GM18505 (cell line): ENCODE results near the gene SLC19A1.
"Not testable (repeated sequence)": the region's sequence is repeated elsewhere in the genome, so short reads cannot be mapped to it uniquely, and the experiment has no call there.

ENCODE experiments used
- ATAC-seq: cut with Tn5 transposase; IDR thresholded peaks from one replicate; pipeline ENCODE4 v1.9.1; 2021; ENCODE audit not compliant: unreplicated experiment
- POLR2A ChIP-seq: IDR thresholded peaks from 4 replicates; pipeline ENCODE4 v1.6.1; 2011; ENCODE audit warnings: borderline replicate concordance; ENCODE audit not compliant: insufficient read depth, insufficient read length; ENCODE audit errors: extremely low read depth

SLC19A1 gene

DNA sequence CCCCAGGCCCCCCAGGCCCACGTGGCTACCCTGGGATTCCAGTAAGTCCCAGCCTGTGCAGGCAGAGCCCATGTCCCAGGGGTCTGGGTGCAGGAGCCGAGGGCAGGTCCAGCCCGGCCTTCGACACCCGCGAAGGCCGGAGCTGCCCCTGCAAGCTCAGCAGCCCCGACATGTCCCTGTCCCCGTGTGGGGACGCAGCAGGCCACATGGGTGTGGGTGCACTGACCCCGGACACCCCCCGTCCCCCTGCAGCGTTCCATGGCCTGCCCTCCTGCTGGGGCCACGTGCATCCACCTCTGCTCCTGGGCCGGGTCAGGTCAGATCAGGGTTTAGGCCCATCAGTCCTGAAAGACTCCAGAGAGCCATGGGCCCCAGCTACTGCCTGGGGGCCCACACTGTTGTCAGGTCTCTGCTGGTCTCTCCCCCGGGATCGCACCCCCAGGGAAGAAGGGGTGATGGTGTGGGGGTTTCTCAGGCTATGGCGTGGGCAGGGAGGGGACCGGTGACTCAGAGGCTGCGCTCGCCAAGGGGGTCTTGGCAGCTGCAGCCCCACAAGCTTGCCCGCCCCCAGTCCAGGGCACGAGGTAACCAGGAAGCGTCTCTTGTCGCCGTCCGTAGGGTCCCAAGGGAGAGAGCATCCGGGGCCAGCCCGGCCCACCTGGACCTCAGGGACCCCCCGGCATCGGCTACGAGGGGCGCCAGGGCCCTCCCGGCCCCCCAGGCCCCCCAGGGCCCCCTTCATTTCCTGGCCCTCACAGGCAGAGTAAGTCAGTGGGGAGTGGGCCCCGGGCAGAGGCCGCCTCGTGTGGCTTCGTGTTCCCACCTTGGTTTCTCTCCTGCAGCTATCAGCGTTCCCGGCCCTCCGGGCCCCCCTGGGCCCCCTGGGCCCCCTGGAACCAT lies 37.5 kb downstream of the SLC19A1 start:
- no peak for TF ChIP-seq POLR2A
- no peak for ATAC-seq

DNA sequence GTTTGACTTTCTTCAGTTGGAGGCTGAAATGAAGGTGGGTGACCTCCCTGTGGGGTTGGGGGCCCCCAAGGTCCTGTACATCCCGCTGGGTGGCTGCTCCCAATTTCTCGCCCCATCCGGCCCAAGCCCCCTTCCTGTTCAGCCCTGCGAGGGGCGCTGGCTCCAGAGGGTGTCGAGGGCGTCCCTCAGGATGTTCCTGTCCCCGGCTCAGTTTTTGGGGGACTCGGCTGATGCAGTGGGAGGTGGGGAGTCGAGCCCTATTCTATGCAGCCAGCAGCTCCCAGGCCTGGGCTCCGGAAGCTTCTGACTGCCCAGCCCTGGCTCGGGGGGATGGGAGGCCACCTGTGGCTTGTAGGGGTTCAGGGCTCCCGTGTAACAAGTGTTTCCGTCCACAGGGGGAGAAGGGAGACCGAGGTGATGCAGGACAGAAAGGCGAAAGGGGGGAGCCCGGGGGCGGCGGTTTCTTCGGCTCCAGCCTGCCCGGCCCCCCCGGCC lies 38.2 kb downstream of the SLC19A1 start:
- ATAC-seq = no peak
- no peak for TF ChIP-seq POLR2A

DNA sequence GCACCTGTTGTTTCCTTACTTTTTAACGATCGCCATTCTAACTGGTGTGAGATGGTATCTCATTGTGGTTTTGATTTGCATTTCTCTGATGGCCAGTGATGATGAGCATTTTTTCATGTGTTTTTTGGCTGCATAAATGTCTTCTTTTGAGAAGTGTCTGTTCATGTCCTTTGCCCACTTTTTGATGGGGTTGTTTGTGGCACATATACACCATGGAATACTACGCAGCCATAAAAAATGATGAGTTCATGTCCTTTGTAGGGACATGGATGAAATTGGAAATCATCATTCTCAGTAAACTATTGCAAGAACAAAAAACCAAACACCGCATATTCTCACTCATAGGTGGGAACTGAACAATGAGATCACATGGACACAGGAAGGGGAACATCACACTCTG lies 39.0 kb downstream of the SLC19A1 start:
- not testable (repeated sequence) for ATAC-seq

DNA sequence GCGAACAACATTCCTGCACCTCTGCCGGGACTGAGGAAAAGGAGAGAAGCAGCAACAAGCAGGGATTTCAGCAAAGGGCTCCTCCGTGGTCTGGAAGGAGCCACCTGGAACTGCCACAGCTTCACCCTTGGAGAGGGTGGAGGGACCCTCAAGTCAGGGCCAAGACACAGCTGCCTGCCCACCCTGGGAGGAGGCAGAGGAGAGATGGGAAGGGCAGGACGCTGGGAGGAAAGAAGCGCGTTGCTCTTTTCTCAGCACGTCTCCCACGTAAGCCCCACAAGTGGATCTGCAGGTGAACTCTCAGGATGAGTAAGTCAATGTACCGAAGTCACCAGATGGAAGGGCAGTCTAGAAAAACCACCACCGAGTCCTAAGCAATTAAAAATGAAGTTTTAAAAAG lies 39.6 kb downstream of the SLC19A1 start:
- TF ChIP-seq POLR2A = no peak
- ATAC-seq = no peak

DNA sequence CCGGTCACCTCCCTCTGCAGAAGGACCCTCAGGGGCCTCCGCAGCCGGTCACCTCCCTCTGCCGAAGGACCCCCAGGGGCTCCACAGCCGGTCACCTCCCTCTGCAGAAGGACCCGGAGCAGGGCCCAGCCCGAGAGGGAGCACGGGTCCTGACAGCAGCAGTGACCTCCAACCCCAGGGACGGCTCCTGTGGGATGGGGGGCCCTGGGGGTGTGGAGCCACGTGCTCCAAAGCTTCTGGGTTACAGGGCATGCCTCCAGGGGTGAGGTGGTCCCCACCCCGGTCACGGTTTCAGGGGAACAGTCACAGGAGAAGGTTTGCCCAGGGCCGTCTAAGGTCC lies 40.3 kb downstream of the SLC19A1 start:
- no peak for TF ChIP-seq POLR2A
- no peak for ATAC-seq

DNA sequence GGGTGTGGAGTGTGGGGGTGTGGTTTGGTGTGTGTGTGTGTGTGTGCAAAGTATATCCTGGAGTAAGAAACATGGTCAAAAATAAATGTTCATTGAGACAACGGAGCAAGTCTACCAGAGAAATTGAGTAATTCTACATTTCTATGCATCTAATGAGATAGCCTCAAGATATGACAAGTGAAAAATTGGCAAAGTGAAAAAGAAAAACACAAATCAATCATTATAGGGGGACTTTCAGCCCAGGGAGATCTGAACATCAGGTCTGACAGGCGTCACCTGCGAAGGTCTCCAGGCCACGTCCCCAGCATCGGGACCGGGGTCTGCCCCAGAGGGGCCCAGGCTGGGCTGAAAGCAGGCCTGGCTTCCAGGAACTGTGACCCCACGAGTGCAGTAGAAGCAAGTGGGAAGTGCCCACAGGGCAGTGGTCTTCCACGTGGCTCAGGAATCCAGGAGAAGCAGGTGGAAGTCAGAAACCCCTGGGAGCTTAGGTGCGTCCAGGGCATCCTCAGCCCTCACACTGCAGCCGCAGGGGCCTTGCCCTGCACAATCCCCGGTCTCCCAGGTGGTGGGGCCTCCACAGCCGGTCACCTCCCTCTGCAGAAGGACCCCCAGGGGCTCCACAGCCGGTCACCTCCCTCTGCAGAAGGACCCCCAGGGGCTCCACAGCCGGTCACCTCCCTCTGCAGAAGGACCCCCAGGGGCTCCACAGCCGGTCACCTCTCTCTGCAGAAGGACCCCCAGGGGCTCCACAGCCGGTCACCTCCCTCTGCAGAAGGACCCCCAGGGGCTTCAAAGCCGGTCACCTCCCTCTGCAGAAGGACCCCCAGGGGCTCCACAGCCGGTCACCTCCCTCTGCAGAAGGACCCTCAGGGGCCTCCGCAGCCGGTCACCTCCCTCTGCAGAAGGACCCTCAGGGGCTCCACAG lies 40.9 kb downstream of the SLC19A1 start:
- ATAC-seq = not testable (repeated sequence)

DNA sequence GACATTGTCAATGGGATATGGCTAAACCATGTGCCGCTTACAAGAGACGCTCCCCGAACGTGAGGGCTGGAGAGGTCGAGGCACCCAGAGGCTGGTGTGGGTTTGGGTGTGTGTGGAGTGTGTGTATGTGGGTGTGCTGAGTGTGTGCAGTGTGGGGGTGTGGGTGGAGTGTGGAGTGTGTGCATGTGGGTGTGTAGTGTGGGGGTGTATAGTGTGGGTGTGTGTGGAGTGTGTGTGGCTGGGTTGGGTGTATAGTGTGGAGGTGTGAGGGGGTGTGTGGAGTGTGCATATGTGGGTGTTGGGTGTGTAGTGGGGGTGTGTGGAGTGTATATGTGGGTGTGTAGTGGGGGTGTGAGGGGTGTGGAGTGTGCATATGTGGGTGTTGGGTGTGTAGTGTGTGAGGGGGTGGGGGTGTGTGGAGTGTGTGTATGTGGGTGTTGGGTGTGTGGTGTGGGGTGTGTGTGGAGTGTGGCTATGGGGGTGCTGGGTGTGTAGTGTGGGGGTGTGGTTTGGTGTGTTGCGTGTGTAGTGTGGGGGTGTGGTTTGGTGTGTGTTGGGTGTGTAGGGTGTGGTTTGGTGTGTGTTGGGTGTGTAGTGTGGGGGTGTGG lies 42.2 kb downstream of the SLC19A1 start:
- no peak for ATAC-seq
- TF ChIP-seq POLR2A = no peak

DNA sequence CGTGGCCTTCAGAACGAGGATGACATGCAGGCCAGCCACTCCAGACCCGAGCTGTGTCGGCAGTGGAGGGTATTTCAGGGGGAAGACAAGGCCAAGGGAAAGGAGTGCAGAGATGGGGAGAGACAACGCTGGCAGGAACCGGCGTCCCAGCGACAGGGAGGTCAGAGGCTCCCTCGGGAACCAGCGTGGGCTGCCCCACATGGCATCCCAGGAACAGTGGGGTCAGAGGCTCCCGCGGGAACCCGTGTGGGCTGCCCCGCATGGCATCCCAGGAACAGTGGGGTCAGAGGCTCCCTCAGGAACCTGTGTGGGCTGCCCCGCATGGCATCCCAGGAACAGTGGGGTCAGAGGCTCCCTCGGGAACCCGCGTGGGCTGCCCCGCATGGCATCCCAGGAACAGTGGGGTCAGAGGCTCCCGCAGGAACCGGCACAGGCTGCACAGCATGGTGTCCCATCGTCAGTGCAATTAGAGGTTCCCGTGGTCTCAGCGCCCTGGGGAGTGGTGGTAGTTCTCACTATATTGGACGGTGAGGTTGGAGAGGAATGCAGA lies 43.0 kb downstream of the SLC19A1 start:
- no peak for ATAC-seq
- TF ChIP-seq POLR2A = no peak

DNA sequence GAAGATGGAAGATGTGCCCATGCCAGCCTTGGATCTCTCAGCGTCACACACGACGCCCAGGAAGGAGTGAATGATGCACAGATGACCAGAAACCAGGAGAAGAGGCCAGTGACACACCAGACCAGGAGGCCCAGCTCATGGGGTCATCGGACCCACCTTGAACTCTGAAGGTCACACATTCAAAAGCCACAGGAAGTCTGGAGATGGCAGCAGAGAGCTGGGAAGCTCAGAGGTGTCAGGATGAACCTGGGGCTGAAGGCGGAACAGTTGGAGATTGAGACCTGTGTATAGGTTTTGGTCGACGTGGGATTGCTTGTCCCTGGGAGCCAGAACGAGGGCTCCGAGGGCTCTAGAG lies 43.6 kb downstream of the SLC19A1 start:
- ATAC-seq = no peak
- no peak for TF ChIP-seq POLR2A

DNA sequence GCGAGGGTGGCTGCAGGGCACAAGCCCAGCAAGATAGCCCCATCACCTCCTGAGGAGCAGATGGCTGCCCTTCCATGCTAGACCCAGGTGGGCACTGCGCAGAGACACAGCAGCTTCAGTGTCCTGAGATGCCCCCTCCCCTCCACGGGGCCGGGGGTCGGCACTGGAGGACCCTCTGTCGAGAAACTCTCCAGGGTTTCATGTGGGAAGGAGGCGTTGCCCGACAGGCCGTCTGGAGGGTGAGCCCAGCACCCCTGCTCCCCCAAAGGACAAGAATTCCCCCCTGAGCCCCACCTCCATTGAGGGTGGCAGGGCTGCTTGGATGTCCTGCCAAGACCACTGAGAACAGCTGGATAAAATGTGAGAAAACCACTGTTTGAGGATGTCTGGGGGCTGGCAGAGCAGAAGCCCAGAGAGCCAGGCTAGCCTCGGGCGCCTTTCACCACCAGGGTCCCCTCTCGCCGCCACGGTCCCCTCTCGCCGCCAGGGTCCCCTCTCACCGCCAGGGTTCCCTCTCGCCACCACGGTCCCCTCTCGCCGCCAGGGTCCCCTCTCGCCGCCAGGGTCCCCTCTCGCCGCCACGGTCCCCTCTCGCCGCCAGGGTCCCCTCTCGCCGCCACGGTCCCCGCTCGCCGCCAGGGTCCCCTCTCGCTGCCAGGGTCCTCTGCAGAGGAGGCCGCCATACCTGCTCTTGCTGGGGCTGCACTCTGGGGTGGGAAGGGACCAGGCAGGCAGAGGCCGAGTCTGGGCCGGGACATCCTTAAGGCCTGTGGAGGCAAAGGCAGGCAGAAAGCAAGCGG lies 44.2 kb downstream of the SLC19A1 start:
- TF ChIP-seq POLR2A = no peak
- no peak for ATAC-seq

DNA sequence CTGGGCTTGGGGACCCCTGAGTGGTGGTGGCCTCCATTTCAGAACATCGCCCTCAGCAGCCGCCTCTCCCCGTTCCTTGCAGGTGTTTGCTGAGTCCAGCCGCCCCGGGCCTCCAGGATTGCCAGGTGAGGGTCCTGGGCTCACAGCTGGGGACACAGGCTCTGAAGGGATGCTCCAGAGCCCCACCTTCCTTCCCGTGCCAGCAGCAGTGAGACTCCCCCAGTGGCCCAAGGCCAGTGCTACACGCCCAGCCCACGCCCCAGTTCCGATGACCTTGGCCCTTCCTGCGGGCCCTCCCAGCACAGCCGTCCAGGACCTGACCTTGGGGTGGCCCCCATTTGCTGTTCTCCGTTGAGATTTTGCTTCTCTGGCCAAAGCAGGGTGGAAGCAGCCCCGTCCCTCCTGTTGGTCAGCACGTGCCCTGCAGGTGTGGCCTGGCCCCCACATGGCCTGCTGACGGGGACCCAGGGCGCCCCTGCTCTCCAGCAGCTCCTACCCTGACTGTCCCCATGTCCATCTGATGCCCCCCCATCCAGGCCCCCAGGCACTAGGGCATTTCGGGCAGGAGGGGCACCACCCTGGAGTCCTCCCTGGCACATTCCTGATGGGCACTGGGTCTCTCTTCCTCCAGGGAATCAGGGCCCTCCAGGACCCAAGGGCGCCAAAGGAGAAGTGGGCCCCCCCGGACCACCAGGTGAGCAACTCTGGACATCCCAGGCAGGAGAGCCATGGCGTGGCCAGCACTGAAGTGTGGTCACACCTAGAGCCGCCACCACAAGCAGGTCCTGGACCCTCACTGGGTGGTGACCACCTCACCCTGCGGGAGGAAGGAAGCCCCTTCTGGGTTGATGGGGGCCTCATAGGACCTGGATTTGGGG lies 45.0 kb downstream of the SLC19A1 start:
- no peak for ATAC-seq
- TF ChIP-seq POLR2A = no peak
